SK-N-MC (cell line): ENCODE measurements around the gene FAM131B.

Experiments
- EZH2 ChIP-seq: fragments of 200-600 bp; sonication (generic); IDR thresholded peaks from one replicate; pipeline ENCODE4 v1.6.1; 2017; ENCODE audit warnings: antibody characterized with exemption
- FOXP2 ChIP-seq: optimal IDR thresholded peaks from 2 replicates; pipeline ENCODE3; 2011; ENCODE audit warnings: mild to moderate bottlenecking, moderate library complexity; ENCODE audit not compliant: insufficient read depth; ENCODE audit errors: extremely low read length, control extremely low read depth
- POLR2AphosphoS5 ChIP-seq: IDR thresholded peaks from 2 replicates; pipeline ENCODE4 v1.6.1; 2012; ENCODE audit warnings: mild to moderate bottlenecking, low read depth, low read length, borderline replicate concordance

- TF ChIP-seq EZH2 (no peak), POLR2AphosphoS5 (no peak), FOXP2 (no peak)
Measured at GRCh38 chr7:143384661-143385631, 22.4 kb upstream of the FAM131B start.
